Posterior vena cava (tissue), 2 donors: ENCODE data around the gene NTSR2. TPM values are rescaled to one million over a fixed set of nuclear protein-coding genes. Genes with fewer than 3 reads are reported as not detected.

Experiments used
- DNase-seq: peaks from one replicate; pipeline ENCODE4 v3.0.0-alpha.2; 2020; ENCODE audit warnings: low spot score
- intact Hi-C, 2 donors: fragments of 100-400 bp; cut with DNase I; formaldehyde crosslinking; loops; one replicate each; pipeline versions ENCODE4 v1.14.1 to v1.14.2; 2022 to 2023
- total RNA-seq, 2 donors: library from RNA; stranded (reverse); fragmentation: NEBNext Ultra II Directional; extraction: Animal tissue kit (Norgen Biotek cat#: 25700); gene quantifications; one replicate each; pipeline ENCODE4 v1.2.1, GENCODE V29; 2021
- donor health status: DM: yes; HTN: yes; CAD: no.
- donor health status: DM: yes; HTN: yes; CAD: no.

The NTSR2 gene
- total RNA-seq, 2 donors from 2014 or later, result not detected

- intact Hi-C loops, result loop anchor here in 1 of 2 donors (5.0 kb wide), 1 partner anchor 349 kb away; no protein-coding TSS in a partner anchor
- DNase-seq, result peak; percentile 36
Measured at GRCh38 chr2:11680901-11681721, 11.1 kb upstream of the NTSR2 start.

- intact Hi-C loops, result loop anchor here in 1 of 2 donors (5.0 kb wide), 1 partner anchor 348 kb away; no protein-coding TSS in a partner anchor
- peak; percentile 43 for DNase-seq
Measured at GRCh38 chr2:11680182-11680900, 10.3 kb upstream of the NTSR2 start.

GRCh38 chr2:11679486-11680181 lies 9.6 kb upstream of the NTSR2 start:
- intact Hi-C loops, result loop anchor here in 1 of 2 donors (5.0 kb wide), 1 partner anchor 347 kb away; no protein-coding TSS in a partner anchor
- DNase-seq, result peak; percentile 69

GRCh38 chr2:11679016-11679415 lies 9.0 kb upstream of the NTSR2 start:
- DNase-seq, result peak; percentile 30
- intact Hi-C loops, result no loop called here

GRCh38 chr2:11678306-11678960 lies 8.4 kb upstream of the NTSR2 start:
- intact Hi-C loops, result no loop called here
- DNase-seq, result peak; percentile 71

- DNase-seq, result peak; percentile 76
- intact Hi-C loops, result no loop called here
Measured at GRCh38 chr2:11677136-11678055, 7.4 kb upstream of the NTSR2 start.

GRCh38 chr2:11676640-11677039 lies 6.6 kb upstream of the NTSR2 start:
- intact Hi-C loops, result no loop called here
- DNase-seq, result peak; percentile 73

GRCh38 chr2:11675423-11676112 lies 5.6 kb upstream of the NTSR2 start:
- intact Hi-C loops, result no loop called here
- peak; percentile 32 for DNase-seq

GRCh38 chr2:11674983-11675382 lies 5.0 kb upstream of the NTSR2 start:
- intact Hi-C loops, result no loop called here
- peak; percentile 30 for DNase-seq

GRCh38 chr2:11672407-11672806 lies 2.4 kb upstream of the NTSR2 start:
- no peak for DNase-seq
- intact Hi-C loops, result no loop called here

GRCh38 chr2:11667866-11668637 lies 1.9 kb downstream of the NTSR2 start:
- intact Hi-C loops, result no loop called here
- peak; percentile 62 for DNase-seq

- intact Hi-C loops, result no loop called here
- DNase-seq, result peak; percentile 10
Measured at GRCh38 chr2:11667194-11667593, 2.8 kb downstream of the NTSR2 start.

- intact Hi-C loops, result no loop called here
- DNase-seq, result peak; percentile 51
Measured at GRCh38 chr2:11665510-11666362, 4.3 kb downstream of the NTSR2 start.

GRCh38 chr2:11665028-11665427 lies 5.0 kb downstream of the NTSR2 start:
- intact Hi-C loops, result no loop called here
- DNase-seq, result no peak

GRCh38 chr2:11663427-11663826 lies 6.6 kb downstream of the NTSR2 start:
- intact Hi-C loops, result no loop called here
- no peak for DNase-seq

GRCh38 chr2:11662882-11663281 lies 7.1 kb downstream of the NTSR2 start:
- DNase-seq, result no peak
- intact Hi-C loops, result no loop called here
